Skin epidermis (tissue), 12 donors: Measurements from ENCODE around the gene SLC4A3.
A peak's percentile ranks its signal among the peaks of the same experiment; 100 is the strongest.
"Not testable (repeated sequence)": the region's sequence is repeated elsewhere in the genome, so short reads cannot be mapped to it uniquely, and the experiment has no call there.

Source experiments
- H3K27ac ChIP-seq, 21 experiments: fragments of 200-600 bp; sonication (generic) in 11 of 21; one replicate each; pipeline ENCODE4 v1.5.0; 2020; ENCODE audit warnings: mild to moderate bottlenecking in 3 of 21, inconsistent platforms in 2 of 21, moderate library complexity in 2 of 21
- H3K4me3 ChIP-seq, 7 experiments: fragments of 200-600 bp; sonication (generic) in 2 of 7; one replicate each; pipeline ENCODE4 v1.5.0; 2020; ENCODE audit warnings: inconsistent platforms in 2 of 7, mild to moderate bottlenecking in 2 of 7, moderate library complexity in 1 of 7

Gene SLC4A3

GRCh38 chr2:219642465-219643083, 15.1 kb downstream of the SLC4A3 start:
- no peak overlapping the region for H3K4me3 ChIP-seq
- no peak overlapping the region for H3K27ac ChIP-seq

DNA sequence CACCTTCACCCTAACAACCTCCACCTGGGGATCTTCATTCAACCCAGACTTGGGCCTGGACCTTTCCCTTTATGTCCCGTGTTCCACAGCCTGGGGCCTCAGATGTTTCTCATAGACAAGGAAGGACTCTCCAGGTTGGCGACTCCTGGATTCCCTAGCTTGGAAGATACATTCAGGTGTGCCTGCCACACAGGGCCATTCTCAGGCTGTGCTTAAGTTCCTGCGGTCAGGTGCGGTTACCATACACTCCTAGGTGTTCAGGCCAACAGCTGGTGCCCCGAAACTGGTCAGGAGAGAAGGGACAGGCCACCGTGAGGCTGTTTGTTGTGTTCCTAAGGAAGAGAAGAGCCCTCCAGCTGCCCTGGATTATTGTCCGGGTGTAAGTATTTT, 15.6 kb downstream of the SLC4A3 start:
- Histone ChIP-seq H3K27ac (no peak overlapping the region), H3K4me3 (no peak overlapping the region)

DNA sequence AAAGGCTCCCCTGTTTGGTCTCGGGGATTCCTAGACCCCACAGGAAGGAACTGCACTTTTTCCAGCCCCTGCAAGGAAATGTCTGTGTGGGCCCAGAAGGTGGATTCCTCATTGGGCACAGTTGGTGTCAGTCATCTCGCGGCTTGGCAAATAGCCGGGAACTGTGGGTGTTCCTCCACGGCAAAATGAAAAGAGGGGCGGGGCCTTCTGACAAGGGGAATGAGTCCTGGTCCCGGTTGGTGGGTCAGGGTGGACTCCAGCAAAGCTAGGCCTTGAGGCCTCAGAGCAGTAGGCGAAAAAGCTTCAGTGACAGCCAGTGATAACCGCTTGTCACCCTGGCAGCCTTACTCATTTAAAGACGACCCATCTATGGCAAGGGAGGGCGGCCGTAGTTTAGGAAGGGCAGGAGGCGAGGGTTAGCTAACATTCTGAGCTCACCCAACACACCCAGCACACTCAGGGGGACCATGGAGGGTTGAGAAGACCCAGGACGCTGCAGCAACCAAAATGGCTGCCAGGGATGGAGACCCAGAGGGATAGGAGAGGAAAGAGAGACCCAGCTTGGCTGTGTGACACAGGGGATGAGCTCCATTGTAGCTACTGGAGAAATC, 16.5 kb downstream of the SLC4A3 start:
- Histone ChIP-seq H3K27ac (no peak overlapping the region), H3K4me3 (no peak overlapping the region)

DNA sequence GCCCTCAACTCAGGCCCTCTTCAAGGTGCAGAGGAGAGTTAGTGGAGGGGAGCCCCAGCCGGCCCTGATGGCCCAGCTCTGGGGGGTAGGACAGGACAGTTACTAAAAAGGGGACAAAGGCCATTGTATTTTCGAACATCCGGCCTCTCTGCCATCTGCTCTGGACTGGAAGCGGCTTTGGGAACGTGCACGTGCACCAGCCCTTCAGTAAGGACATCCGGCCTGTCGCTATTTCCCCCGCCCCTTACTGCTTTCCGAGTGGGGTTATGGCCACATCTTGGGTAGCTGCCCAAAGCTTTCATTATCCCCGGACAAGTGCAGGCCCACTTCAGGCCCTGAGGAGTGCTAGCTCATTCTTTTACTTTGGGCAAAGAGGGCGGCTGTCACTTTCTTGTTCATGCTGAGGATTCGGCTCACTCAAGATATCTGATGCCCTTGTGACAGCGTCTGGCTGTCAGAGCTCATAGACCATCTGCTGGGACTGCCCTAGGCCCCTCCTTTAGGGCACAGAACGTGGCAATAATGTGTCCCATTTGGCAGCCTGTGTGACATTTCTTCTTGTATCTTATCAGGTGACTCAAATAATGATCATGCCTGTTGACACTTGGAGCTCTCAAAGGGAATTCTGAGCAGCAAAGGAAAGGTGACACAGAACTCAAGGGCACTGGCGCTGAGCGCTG, 17.5 kb downstream of the SLC4A3 start:
- Histone ChIP-seq H3K27ac (peak overlapping the region in 8 of 21 experiments; percentile 10 to 70 (median 38)), H3K4me3 (no peak overlapping the region)

DNA sequence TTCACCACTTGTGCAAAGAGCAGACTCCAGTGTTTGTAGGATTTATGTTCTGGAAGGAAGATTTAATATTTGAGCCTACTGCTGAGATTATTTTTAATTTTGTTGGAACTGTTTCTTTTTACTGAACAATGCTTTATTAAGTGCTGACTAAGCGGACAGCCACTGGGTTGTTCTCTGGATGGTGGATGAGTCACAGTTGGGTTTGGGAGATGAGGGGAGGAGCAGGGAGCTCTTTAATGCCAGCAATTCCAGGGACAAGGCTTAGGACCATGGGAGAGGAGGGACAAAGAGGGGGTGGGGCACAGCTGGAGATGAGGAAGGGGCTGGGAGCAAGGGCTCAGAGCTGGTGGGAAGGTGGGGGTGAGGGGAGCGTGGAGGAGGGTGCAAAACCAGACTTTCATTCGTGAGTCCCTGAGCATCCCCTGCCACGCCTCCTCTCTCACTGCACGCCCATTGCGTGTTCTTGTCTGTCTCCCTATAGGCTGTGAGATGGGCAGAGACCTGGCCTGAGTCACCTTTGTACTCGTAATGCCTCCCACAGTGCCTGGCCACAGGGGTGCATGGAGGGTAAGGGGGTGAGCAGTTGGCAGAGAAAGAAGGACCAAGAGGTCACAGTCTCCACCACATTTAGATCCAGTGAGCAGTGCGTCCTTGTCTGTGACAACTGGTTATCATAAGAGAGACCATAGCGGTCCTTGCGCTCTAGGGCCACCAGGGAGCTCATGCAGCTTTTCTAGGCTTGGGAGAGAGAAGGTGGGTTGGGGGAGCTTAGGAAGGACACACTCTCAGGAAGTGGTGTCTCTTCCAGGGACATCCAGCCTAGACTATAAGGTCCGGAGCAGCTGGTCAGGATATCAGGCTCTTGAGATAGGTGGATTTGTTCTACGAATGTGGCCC, 18.4 kb downstream of the SLC4A3 start:
- no peak overlapping the region for H3K4me3 ChIP-seq
- peak overlapping the region in 8 of 21 experiments; percentile 10 to 70 (median 38) for H3K27ac ChIP-seq

GRCh38 chr2:219648176-219648575, 20.7 kb downstream of the SLC4A3 start:
- no peak overlapping the region for H3K4me3 ChIP-seq
- H3K27ac ChIP-seq: no peak overlapping the region

- no peak overlapping the region for H3K27ac ChIP-seq
- H3K4me3 ChIP-seq: no peak overlapping the region
Measured at GRCh38 chr2:219648963-219649362, 21.5 kb downstream of the SLC4A3 start.

DNA sequence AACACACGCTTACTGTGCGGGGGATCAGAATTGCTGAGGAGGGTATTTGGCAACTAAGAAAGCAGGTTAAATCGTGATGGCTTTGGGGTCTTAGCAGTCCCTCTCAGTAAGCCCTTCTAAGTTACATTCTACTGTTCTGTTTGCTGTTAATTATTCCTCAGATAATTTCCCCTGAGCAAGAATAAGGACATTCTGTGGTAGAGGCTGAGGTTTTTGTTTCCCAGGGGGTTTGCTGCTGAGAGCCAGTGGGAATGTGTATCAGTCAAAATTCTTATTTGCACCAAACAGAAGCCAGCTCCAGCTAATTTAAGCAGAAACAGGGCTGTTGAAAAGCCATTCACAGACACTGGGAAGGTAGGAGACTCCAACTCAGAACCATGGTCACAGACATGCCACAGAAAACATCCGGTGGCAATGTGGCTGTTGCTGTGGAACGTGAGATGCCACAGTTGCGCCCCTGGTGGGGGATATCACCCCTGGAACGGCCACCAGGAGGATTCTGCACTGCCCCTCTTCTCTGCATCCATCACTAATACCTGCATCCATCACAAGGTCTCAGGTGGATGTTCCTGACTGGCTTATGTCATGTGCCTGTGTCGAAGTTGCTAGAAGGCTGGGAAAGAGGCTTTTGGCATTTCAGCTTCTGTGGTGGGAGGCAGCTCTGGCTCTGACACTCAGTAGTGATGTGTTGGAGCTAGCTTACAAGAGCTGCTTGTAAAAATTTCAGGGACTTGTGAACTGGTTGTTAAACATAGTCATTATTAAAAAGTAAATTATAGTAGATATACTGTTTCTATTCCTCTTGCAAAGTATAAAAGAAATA, 23.2 kb downstream of the SLC4A3 start:
- Histone ChIP-seq H3K27ac (no peak overlapping the region), H3K4me3 (no peak overlapping the region)

DNA sequence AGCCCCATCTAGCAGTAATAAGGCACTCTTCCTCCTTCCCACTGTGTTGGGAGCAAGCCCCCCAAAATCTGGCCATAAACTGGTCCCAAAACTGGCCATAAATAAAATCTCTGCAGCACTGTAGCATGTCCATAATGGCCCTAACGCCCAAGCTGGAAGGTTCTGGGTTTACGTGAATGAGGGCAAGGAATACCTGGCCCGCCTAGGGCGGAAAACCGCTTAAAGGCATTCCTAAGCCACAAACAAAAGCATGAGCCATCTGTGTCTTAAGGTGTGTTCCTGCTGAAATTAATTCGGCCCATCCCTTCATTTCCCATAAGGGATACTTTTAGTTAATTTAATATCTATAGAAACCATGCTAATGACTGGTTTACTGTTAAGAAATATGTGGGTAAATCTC, 24.2 kb downstream of the SLC4A3 start:
- H3K27ac ChIP-seq, H3K4me3 ChIP-seq: not testable (repeated sequence)

DNA sequence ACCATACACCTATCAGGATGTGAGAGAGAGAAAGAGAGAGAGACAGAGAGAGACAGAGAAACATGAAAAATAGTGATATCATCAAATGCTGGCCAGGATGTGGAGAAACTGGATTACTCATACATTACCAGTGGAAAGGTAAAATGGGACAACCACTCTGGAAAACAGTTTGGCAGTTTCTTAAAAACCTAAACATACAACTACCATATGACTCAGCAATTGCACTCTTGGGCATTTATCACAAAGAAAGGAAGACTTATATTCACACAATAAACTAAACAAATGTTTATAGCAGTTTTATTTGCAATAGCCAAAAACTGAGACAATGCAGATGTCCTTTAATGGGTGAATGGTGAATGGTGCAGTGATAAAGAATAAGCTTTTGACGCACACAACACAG, 29.1 kb downstream of the SLC4A3 start:
- Histone ChIP-seq H3K4me3 (no peak overlapping the region), H3K27ac (no peak overlapping the region)

DNA sequence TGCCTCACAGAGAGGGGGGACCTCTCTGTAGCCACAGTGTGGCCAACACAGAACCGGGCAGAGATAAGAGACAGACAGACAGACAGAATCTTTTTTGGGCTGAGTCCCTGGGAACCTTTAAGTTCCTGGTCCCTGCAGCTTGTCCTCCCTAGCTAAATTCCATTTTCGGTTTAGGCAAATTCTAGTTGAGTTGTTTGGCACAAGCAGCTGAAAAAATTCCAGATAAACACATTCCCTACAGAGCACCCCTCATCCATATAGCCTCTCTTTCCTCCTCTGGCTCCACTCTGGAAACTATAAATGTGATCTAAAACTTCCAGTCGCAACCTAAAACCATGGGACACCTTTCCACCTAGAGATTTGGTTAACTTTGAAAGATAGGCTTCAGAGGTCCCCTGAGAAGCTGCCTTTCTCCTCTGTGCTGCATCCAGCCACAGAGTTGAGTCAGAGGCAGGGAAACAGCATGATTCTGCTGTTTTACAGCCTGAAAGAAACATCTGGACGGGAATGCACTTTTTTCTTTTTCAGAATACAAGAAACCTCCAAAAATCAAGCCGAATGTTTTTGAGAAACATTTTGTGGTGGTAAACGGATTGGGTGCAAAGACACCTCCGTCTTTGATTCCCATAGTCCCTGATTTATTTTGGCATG, 30.9 kb downstream of the SLC4A3 start:
- peak overlapping the region in 6 of 21 experiments; percentile 20 to 67 (median 52) for H3K27ac ChIP-seq
- H3K4me3 ChIP-seq: no peak overlapping the region

GRCh38 chr2:219658874-219659273, 31.4 kb downstream of the SLC4A3 start:
- peak overlapping the region in 4 of 21 experiments; percentile 1 to 67 (median 26) for H3K27ac ChIP-seq

DNA sequence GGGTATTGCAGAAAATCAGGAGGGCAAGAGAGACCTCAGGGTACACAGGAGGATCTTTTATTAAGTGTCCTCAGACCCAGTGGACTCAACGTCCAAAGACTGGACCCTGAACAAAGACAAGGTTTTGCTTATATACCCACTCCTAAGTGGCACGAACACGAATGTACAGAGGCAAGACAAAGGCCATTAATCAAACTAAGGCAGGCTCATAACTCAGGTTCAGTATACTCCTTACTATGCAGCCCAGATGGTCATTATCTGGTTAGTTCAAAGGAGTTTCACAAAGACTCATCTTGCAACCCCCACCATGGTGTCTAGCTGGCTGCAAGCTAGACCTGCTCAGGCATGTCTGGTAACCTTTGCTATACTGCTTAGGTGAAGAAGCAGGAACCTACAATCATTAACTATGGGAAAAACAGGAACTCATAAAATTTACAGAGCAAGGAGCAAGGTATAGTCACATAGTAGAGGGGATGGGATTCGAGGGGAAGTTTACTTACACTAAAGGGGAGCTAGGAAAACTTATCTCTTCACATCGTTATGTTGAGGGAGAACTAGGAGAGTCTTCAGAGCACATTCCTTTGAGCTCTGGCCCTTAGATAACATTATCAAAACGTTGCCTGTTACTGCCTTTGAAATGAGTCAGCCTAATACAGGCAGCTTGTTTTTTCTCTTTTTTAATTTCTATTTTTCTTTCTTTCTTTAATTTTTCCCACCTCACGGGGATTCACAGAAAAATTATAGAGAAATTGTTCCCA, 33.9 kb downstream of the SLC4A3 start:
- no peak overlapping the region for H3K4me3 ChIP-seq
- no peak overlapping the region for H3K27ac ChIP-seq

More at GRCh38 chr2:219658874-219659273, 31.4 kb downstream of the SLC4A3 start:
- H3K4me3 ChIP-seq: no peak overlapping the region

DNA sequence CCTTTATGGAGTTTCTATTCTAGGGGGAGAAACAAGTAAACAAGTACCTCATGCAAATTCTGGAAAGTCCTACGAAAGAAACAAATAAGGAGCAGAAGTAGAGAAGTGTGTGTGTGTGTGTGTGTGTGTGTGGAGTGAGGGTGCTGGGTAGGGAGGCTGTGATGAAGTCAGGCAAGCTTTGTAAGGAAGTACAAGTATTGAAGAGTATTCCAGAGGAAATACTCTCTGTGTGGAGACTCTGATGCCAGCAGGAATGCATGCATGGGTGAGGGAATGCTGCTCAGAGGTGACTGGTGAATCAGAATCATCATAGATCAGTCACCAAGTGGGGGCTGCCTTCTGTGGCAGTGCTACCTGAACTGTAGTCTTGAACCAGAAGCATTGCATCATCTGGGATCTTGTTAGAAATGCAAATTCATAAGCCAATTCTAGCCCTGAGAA, 34.5 kb downstream of the SLC4A3 start:
- no peak overlapping the region for H3K4me3 ChIP-seq
- no peak overlapping the region for H3K27ac ChIP-seq

- Histone ChIP-seq H3K4me3 (no peak overlapping the region), H3K27ac (no peak overlapping the region)
Measured at GRCh38 chr2:219662566-219662965, 35.1 kb downstream of the SLC4A3 start.

GRCh38 chr2:219663116-219663762, 35.8 kb downstream of the SLC4A3 start:
- no peak overlapping the region for H3K4me3 ChIP-seq
- H3K27ac ChIP-seq: no peak overlapping the region

DNA sequence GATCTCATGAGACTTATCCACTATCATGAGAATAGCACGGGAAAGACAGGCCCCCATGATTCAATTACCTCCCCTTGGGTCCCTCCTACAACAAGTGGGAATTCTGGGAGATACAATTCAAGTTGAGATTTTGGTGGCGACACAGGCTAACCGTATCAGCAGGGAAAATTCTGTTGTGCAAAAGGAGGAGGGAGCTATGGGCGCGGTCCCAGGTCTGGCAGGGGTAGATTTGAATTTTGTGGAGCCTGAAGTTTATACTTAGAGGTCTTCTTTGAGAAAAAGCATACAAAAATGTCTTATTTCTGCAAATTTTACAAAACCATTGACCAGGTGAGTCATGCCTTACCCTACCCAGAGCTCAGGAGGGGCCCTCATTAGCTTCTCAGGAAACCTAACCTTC, 36.6 kb downstream of the SLC4A3 start:
- H3K4me3 ChIP-seq: no peak overlapping the region
- H3K27ac ChIP-seq: no peak overlapping the region

DNA sequence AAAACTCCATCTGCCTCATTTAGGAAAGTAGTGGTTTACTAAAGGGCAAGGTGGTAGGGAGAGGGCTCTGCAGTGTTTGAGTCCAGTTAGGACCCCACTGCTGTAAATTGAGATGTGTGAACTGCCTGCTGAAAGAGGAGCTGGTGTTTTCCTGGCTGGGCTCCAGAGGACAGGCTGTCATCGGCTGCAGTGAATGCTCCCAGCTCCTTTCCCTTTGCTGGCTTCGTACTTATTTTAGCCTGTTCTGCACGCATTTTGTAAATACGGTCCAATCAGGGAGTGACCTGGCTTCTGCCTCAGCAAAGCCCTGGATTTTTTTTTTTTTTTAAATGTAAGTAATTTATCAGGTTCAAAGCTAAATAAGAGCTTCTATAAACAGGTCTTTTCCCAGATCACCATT, 37.5 kb downstream of the SLC4A3 start:
- no peak overlapping the region for H3K27ac ChIP-seq
- H3K4me3 ChIP-seq: no peak overlapping the region
